NCI-H748 (cell line): ENCODE data around the gene MB21D2.
"Not testable (repeated sequence)": the region's sequence is repeated elsewhere in the genome, so short reads cannot be mapped to it uniquely, and the experiment has no call there.

ENCODE experiments used
- DNase-seq: peaks from one replicate; lab custom pipeline; 2025; ENCODE audit not compliant: unreplicated experiment; lab: John Stamatoyannopoulos, UW

The MB21D2 gene, protein sequence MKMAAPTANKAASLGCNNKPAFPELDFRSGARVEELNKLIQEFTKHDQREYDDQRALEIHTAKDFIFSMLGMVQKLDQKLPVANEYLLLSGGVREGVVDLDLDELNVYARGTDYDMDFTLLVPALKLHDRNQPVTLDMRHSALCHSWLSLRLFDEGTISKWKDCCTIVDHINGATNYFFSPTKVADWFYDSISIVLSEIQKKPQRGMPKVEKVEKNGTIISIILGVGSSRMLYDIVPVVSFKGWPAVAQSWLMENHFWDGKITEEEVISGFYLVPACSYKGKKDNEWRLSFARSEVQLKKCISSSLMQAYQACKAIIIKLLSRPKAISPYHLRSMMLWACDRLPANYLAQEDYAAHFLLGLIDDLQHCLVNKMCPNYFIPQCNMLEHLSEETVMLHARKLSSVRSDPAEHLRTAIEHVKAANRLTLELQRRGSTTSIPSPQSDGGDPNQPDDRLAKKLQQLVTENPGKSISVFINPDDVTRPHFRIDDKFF

DNA sequence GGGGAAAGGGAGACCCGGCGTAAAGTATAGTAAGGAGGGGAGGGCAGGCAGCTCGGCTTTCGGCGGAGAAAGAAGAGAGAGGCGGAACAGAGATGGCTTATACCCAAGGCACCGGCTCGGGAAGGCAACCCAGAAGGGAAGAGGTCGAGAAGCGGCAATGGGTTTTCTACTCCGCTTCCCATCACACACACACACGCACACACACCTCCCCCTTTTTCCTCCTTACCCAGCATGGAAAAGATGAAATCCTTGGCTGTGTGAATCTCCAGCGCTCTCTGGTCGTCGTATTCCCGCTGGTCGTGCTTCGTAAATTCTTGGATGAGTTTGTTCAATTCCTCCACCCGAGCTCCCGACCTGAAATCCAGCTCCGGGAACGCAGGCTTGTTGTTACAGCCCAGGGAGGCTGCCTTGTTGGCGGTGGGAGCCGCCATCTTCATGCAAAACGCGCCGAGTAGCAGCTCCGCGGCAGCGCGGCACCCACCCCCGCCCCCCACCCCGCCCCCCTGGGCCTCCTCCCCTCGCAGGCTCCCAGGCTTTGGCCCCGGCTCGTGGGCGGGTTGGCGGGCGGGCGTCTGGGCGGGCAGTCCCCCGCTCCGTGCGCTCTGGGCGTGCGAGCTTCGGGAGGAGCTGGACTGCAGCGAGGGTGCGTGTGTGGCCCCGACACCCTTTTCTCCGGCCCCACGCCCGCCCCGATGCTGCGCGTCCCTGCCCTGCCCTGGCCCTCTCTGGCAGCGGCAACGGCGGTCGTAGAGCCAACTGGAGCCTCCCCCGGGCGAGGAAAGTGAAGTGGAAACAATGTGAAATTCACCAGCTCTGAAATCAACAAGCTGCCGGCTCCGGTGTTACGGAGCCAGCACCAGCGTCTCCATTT, at the start of gene MB21D2:
TSS of gene MB21D2 (minus strand) at position 453 of the 871 bp plus-strand sequence. CDS start at position 437, 16 bp downstream.
- peak; percentile 83 for DNase-seq

DNA sequence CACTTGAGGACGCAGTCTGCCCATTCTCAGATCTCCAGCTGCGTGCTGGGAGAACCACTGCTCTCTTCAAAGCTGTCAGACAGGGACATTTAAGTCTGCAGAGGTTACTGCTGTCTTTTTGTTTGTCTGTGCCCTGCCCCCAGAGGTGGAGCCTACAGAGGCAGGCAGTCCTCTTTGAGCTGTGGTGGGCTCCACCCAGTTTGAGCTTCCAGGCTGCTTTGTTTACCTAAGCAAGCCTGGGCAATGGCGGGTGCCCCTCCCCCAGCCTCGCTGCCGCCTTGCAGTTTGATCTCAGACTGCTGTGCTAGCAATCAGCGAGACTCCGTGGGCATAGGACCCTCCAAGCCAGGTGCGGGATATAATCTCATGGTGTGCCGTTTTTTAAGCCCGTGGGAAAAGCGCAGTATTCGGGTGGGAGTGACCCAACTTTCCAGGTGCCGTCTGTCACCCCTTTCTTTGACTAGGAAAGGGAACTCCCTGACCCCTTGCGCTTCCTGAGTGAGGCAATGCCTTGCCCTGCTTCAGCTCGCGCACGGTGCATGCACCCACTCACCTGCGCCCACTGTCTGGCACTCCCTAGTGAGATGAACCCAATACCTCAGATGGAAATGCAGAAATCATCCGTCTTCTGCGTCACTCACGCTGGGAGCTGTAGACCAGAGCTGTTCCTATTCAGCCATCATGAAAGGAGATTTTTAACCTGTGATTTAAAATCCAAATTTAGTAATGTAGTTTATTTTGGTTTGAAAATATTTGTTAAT, 47.5 kb upstream of the MB21D2 start:
- DNase-seq = not testable (repeated sequence)

DNA sequence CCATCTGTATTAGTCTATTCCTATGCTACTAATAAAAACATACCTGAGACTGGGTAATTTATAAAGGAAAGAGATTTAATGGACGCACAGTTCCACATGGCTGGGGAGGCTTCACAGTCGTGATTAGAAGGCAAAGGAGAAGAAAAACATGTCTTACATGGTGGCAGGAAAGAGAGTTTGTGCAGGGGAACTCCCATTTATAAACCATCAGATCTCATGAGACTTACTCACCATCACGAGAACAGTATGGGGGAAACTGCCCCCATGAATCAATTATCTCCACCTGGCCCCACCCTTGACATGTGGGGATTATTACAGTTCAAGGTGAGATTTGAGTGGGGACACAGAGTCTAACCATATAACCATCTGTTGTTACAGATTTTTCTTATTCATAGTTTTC, 42.1 kb upstream of the MB21D2 start:
- DNase-seq = no peak

DNA sequence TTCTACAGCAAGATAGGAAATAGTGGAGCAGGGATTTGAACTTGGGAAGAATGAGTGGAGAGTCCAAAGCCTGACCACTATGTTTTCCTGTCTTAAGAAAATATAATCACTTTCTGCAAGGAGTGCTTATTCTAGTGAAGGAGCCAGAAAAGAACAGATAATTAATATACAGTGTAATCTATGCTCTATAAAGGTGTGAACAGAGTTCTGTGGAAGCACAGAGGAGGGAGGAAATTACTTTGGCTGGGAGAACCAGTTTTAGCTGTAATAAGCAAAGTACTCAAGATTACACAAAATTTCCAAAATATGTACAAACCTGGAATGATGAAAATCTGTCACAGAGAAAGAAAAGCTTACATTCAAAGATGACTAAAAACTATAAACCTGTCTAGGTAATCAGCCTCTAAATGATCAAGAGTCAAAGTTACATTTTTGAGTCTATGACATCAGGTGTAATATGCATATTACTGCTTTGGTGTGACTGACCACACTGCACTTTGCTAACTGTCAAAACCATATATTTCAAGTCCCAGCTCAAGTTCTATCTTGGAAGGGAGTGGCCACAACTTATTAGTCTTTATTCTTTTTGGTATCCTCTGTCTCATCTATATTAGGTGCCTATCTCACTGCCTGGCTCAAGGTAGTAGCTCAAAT, 40.7 kb upstream of the MB21D2 start:
- DNase-seq = no peak

DNA sequence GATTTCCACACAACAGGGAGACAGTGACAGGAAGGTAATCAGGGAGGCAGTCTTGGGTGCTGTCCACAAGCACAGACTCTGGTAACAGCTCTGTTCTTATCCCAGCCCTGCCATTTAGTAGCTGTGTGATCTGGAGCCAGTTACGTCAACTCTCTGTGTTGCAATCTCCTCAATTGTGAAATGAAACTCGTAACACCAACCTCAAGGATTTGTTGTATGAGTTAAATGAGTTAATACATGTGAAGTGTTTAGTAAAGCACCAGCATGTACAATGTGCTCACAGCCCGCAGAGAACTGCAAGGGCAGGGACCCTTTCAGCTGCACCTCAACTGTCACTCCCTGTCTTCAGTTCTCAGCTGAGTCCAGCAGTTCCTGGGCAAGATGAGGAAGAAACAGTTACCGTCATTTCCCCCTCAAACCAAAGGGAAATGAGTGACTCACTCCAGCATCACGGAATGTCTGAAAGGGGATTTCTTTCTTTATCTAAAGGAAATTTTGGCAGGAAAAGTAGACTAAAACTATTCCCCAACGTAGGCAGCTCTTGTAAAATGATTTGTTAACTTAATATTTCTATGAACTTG, 39.9 kb upstream of the MB21D2 start:
- no peak for DNase-seq

DNA sequence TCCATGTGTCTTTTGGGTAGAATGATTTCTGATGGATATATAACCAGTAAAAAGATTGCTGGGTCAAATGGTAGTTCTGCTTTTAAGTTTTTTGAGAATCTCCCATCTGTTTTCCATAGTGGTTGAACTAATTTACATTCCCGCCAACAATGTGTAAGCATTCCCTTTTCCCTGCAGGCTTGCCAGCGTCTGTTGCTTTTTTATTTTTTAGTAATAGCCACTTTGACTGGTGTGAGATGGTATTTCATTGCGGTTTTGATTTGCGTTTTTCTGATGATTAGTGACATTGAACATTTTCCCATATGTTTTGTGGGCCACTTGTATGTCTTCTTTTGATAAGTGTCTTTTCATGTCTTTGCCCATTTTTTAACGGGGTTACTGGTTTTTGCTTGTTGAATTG, 36.3 kb upstream of the MB21D2 start:
- no peak for DNase-seq

DNA sequence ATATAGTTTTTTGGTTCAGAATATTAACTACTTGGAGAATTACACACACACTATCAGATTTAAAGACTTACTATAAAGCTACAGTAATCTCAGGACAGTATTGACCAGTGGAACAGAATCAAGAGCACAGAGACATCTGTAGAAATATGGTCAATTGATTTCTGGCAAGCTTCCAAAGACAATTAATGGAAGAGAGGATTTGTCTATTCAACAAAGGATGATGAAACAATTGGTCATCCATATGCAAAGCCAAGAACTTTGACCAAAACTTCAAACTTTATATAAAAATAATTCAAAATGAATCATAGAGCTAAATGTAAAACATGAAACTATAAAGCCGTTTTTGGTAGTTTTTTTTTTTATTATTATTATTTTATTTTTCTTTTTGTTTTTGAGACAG, 29.8 kb upstream of the MB21D2 start:
- peak; percentile 27 for DNase-seq

DNA sequence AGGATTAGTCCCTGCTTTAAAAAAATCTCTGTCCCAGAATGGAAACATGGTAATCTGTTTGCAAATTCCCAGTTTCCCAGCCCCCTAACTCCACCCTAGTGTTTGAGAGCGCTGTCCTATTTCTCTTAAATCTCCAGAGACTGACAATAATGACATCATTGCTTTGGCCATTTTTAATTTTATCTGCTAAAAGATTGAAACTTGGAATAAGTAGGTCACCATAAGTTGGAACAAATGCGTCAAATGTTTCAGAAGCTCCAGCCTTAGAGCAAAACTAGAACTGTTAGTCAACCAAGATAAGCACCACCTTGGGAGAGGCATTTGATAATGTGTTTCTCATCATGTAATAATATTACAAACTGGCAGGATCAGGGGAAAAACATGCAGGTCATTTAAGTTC, 25.7 kb upstream of the MB21D2 start:
- DNase-seq = no peak

DNA sequence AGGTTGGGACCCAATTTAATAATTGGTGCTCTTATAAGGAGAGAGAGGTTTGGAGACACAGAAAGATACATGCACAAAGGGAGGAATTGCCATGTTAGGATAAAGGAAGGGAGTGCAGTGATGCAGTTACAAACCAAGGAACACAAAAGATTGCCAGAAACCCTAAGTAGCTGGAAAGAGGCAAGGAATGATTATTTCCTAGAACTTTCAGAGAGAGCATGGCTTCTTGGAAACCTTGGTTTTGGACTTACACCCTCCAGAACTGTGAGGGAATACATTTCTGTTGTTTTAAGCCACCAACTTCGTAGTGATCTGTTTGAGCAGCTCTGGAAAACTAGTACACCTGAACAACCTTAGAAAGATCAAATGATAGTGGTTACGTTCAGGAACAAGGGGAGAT, 25.0 kb upstream of the MB21D2 start:
- no peak for DNase-seq

DNA sequence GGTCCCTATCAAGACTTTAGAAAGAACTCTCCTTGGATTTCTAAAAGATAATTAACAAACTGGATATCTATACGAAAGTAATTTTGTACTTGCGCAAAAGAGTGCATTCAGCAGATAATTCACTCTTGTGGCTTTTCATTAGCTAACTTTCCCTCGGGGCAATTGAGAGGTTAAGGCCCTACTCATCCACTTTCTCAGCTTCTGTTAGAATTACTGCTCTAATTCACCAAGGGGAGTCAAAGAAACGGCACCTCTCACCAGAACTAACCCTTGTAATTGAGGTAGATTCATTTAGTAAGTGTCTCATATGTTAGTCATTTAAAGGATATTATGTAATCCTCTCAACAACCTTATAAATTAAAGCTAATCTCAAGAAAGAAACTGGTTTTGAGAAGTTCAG, 22.5 kb upstream of the MB21D2 start:
- no peak for DNase-seq

DNA sequence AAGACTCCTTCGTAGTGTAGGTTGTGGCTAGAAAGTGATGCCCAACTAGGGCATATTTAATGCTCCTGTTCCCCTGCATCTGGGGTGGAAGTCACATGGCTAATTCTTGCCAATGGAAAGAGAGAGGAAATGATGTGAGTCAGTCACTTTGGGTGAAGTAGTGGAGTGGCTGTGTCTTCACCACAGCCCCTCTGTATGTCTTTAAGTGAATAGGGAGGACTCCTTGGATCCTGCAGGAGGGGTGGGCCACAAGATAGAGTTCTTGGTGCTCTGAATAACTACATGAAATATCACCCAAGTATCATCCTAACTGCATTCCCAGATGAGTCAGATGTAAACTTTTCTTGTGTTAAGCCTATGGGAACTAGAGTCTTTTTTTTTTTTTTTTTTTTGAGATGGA, 17.8 kb upstream of the MB21D2 start:
- DNase-seq = no peak

DNA sequence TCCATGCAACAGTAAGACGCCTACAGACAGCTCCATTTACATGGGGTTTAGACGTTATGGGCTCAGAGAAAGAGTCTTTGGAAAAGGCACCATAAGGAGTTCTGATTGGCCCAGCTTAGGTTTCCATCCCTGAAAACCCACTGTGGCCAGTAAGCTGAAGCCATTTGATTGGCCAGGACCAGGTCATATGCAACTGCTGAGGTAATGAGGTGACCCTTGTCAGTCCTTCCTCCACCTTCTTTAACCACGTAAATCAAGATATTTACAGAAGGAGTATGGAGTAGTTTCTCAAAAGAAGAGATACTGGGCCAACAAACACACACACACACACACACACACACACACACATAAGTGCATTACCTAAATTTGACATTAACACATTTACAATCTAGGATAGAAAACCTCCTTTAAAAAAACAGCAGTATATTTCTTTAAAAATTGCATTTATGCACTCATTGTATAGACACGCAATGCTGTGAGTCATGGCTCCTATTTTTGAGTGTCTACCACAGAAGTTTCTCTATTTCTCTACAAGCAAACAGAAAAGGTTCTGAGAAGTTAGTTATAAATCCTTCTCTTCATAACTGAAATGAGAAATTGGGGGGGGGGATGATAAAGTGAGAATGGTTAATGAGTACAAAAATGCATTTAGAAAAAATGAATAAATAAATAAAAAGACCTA, 16.3 kb upstream of the MB21D2 start:
- no peak for DNase-seq

DNA sequence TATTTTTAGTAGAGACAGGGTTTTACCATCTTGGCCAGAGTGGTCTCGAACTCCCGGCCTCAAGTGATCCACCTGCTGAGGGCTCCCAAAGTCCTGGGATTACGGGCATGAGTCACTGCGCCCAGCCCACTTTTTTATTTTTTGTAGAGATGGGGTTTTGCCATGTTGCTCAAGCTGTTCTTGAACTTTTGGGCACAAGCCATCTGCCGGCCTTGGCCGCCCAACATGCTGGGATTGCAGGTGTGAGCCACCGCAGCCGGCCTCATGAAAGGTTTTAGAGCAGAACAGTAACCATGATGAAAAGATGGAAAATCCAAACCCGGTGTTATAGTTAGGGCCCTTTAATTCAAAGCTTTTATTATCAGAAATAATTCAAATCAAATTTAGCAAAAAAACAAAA, 15.6 kb upstream of the MB21D2 start:
- no peak for DNase-seq

DNA sequence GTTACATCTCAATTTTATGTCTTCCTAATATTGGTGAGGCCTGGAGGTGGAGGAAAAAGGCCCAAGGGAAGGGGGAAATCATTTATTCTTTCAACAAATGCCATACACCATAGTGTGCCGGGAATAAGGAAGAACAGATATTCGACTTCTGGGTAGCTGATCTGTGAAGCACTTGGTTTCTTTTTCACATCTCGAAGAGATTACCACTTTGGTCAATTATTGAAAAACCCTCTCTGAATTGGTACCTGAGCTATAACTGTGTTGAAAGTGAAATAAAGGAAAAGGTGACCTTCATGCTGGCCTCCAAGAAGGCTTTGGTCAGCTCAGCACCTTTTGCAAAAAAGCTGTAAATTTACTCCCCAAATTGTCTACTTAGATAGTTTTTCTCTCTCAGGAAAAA, 14.2 kb upstream of the MB21D2 start:
- DNase-seq = no peak

DNA sequence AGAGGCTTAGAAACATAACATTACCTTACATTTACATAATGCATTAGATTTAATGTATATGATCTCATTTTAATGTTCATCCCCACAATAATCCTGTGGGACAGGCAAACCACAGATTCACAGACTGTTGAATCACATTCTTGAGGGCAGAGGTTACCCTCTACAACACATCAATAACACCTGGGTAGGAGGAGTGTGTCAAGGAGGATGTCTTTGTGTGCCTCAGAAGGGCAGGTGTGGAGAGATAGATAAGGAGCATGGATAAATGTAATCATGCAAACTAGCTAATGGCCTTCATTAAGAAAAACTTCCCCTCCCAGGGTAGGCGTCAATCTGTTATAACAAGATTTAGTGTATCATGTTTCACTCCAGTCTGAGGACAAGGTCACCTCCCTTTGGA, 12.9 kb upstream of the MB21D2 start:
- DNase-seq = peak; percentile 11

DNA sequence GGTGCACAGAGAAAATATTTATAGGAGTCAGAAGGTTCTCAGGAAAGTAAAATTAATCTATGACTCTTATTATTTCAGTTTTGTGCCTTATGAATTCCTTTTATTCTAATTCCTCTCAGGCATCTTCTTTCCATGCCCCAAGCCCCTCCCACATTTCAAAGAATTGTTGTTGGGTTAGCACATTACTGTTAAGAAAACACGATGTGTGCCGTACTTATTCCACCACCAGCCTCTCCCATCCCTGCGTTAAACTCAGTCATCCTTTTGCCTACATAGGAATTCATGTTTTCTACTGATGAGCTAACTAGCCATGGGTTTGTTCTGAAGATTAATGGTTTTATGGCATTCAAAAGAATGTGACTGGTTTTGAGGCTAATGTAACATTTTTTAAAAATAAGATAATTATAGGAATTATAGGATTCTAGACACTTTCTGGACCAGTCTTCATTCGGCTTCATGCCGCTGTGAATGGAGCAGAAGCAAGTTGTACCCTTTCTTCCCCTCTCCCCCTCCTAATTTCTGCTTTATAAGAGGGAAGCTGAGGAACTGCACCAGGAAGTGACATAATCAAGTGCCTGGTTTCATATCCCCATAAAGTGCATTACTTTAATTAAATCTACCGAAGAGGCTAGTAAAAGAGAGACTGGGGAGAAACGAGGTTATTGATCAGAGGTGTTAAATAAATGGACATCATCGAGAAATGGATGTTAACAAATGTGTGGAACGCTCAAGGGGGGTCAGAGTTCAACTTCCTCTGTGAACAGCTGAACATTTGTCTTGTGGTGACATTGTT, 12.3 kb upstream of the MB21D2 start:
- DNase-seq = no peak

DNA sequence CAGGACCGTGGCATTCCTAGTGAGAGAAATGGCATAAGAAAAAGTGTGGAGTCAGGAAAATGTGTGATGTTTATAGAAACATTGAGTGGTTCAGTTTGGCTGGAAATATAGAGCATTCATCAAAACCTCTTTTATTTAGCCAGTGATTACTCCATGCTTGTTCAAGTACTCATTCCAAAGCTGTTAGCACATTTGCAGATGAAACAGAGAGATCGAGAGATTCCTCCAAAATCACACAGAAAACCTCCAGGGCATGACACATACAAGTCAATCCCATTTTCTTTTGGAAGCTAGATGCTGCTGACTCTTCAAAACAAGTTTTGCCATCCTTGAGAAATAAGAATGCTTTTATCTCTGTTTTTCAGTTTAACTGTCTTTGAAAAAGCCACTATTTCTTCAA, 11.5 kb upstream of the MB21D2 start:
- no peak for DNase-seq

DNA sequence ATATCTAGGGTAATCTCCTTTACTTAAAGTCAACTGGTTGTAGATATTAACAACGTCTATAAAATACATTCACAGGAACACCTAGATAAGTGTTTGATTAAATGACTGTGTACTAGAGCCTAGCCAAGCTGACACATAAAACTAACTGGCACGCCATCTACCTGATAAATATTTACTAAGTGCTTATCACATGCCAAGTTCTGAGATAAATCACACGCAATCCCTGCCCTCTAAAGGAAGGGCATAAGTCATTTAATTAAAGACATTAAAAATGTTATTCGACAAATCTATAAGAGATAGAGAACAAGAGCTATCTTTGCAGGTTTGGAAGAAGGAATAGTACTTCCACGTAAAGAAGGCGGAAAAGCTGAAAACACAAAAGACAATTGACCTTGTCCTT, 11.1 kb upstream of the MB21D2 start:
- DNase-seq = peak; percentile 40

DNA sequence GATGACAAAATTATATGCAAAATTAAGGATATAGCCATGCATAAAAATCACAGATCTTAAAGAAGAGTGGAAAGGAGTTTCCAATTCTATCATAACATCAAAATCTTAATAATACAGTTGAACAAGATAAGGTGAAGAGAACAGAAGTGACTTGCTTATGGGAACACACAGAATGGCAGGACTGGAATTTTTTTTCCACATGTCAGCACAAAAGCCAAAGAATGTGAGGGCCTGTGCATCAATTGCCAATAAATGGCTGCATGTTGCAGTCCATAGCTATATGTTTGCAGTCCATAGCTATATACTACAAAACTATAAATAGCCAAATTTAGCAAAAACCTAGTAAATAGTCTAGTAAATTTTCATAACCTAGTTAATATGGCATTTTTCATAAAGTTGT, 10.4 kb upstream of the MB21D2 start:
- DNase-seq = no peak
